Smooth muscle cell (in vitro differentiated cells): ENCODE data around the gene TTC38. TPM values are rescaled to one million over a fixed set of nuclear protein-coding genes. Genes with fewer than 3 reads are reported as not detected.

Experiments used
- DNase-seq: peaks from one replicate; lab custom pipeline; 2025; ENCODE audit not compliant: unreplicated experiment; lab: John Stamatoyannopoulos, UW
- H2AFZ ChIP-seq: fragments of 200-600 bp; sonication (generic); 2 replicates; pipeline ENCODE4 v1.6.0; 2016; ENCODE audit warnings: antibody characterized with exemption, low read depth, mild to moderate bottlenecking
- H3F3A ChIP-seq: fragments of 200-600 bp; sonication (generic); 2 replicates; pipeline ENCODE4 v1.6.0; 2017; ENCODE audit warnings: antibody characterized with exemption, low read depth
- H3K27ac ChIP-seq: fragments of 200-600 bp; sonication (generic); 2 replicates; pipeline ENCODE4 v1.5.1; 2016; ENCODE audit warnings: low read depth, mild to moderate bottlenecking
- H3K27me3 ChIP-seq: fragments of 200-600 bp; sonication (generic); 2 replicates; pipeline ENCODE4 v1.6.1; 2016; ENCODE audit warnings: low read depth, mild to moderate bottlenecking
- H3K36me3 ChIP-seq: fragments of 200-600 bp; sonication (generic); 2 replicates; pipeline ENCODE4 v1.5.1; 2016; ENCODE audit warnings: low read depth
- H3K4me1 ChIP-seq: fragments of 200-600 bp; sonication (generic); 2 replicates; pipeline ENCODE4 v1.5.1; 2016; ENCODE audit warnings: low read depth
- H3K4me2 ChIP-seq: fragments of 200-600 bp; sonication (generic); 2 replicates; pipeline ENCODE4 v1.6.0; 2016; ENCODE audit warnings: mild to moderate bottlenecking
- H3K4me3 ChIP-seq: fragments of 200-600 bp; sonication (generic); 2 replicates; pipeline ENCODE4 v1.5.1; 2016; ENCODE audit warnings: mild to moderate bottlenecking
- H3K79me2 ChIP-seq: fragments of 200-600 bp; sonication (generic); 2 replicates; pipeline ENCODE4 v1.6.0; 2016; ENCODE audit warnings: low read depth, mild to moderate bottlenecking
- H3K9ac ChIP-seq: fragments of 200-600 bp; sonication (generic); 2 replicates; pipeline ENCODE4 v1.6.0; 2016; ENCODE audit warnings: low read depth
- H3K9me3 ChIP-seq: fragments of 200-600 bp; sonication (generic); replicated peaks from 2 replicates; pipeline ENCODE4 v1.5.1; 2016; ENCODE audit warnings: low read depth
- H4K20me1 ChIP-seq: fragments of 200-600 bp; sonication (generic); 2 replicates; pipeline ENCODE4 v1.6.0; 2016; ENCODE audit warnings: low read depth
- CTCF ChIP-seq: fragments of 200-600 bp; sonication (generic); IDR thresholded peaks from 2 replicates; pipeline ENCODE4 v1.5.1; 2017; ENCODE audit warnings: borderline replicate concordance, mild to moderate bottlenecking, antibody characterized with exemption; ENCODE audit not compliant: insufficient read depth, poor library complexity, severe bottlenecking
- WGBS: methylation state at CpG from one replicate; pipeline ENCODE4 v1.1.7; 2016; ENCODE audit warnings: low lambda C conversion rate; 5-methylcytosine and 5-hydroxymethylcytosine counted together
- polyA plus RNA-seq: library from polyadenylated mRNA; unstranded; fragments of >200 nt; fragmentation: Nextera tagmentation; extraction: Ambion mirVana; gene quantifications from 2 replicates; pipeline ENCODE4 v1.2.1, GENCODE V29; 2016
- total RNA-seq: library from RNA; depleted of rRNA; stranded (reverse); fragments of >200 nt; gene quantifications from 2 replicates; pipeline ENCODE4 v1.2.3, GENCODE V29; 2014

The TTC38 gene
- total and polyA plus RNA-seq, 2 experiments from 2014 or later, result 19.6 to 24.4 TPM

- TF ChIP-seq CTCF, result no peak
- peak within 1 kb of the TSS; percentile 88 for H3K9ac ChIP-seq
- peak within 1 kb of the TSS; percentile 95 for H3K4me3 ChIP-seq
- peak; percentile 33 for DNase-seq
- H3K4me1 ChIP-seq, result peaks cover 12% of the 10 kb centered on the region
- H3K27ac ChIP-seq, result peak within 1 kb of the TSS; percentile 88
- H4K20me1 ChIP-seq, result peaks cover 16% of the 10 kb centered on the region
- H3K4me2 ChIP-seq, result peak within 1 kb of the TSS; percentile 95
- peak within 1 kb of the TSS; percentile 99 for H2AFZ ChIP-seq
- no peaks in the 10 kb centered on the region for H3K27me3 ChIP-seq
- H3K36me3 ChIP-seq, result peaks cover 11% of the 10 kb centered on the region
- peaks cover 35% of the 10 kb centered on the region for H3K79me2 ChIP-seq
- no peaks in the 10 kb centered on the region for H3K9me3 ChIP-seq
- peaks cover 8% of the 10 kb centered on the region for H3F3A ChIP-seq
- WGBS, result 2% methylated on average over 89 of the region's 93 CpGs
Measured at GRCh38 chr22:46335201-46336118, 67.7 kb downstream of the TTC38 start, which contains the start of gene TRMU. Gene TRMU, plus strand, starts transcription at chr22:46335714. Its CDS starts 51 bp downstream, at chr22:46335765.

GRCh38 chr22:46336119-46337078 lies 68.6 kb downstream of the TTC38 start:
- H3K36me3 ChIP-seq, result peaks cover 11% of the 10 kb centered on the region
- no peaks in the 10 kb centered on the region for H3K9me3 ChIP-seq
- DNase-seq, result no peak
- peaks cover 20% of the 10 kb centered on the region for H4K20me1 ChIP-seq
- H3K79me2 ChIP-seq, result peaks cover 35% of the 10 kb centered on the region
- H3F3A ChIP-seq, result peaks cover 8% of the 10 kb centered on the region
- peak overlapping the region; percentile 95 for H3K4me2 ChIP-seq
- peak overlapping the region; percentile 88 for H3K9ac ChIP-seq
- TF ChIP-seq CTCF, result no peak
- no peaks in the 10 kb centered on the region for H3K27me3 ChIP-seq
- H3K4me3 ChIP-seq, result peak overlapping the region; percentile 95
- H3K4me1 ChIP-seq, result peaks cover 12% of the 10 kb centered on the region
- WGBS, result 15% methylated on average over 42 of the region's 42 CpGs
- H3K27ac ChIP-seq, result peak overlapping the region; percentile 88
- H2AFZ ChIP-seq, result peak overlapping the region; percentile 99

GRCh38 chr22:46337870-46338269 lies 70.1 kb downstream of the TTC38 start:
- peaks cover 37% of the 10 kb centered on the region for H3K79me2 ChIP-seq
- no peak overlapping the region for H3K27ac ChIP-seq
- no peak for TF ChIP-seq CTCF

More at GRCh38 chr22:46337870-46338269, 70.1 kb downstream of the TTC38 start:
- Histone ChIP-seq H3K9me3 (no peaks in the 10 kb centered on the region), H3K4me2 (no peak overlapping the region), H2AFZ (no peak overlapping the region), H3F3A (peaks cover 8% of the 10 kb centered on the region), H3K27me3 (no peaks in the 10 kb centered on the region), H3K36me3 (peaks cover 17% of the 10 kb centered on the region), H4K20me1 (peaks cover 35% of the 10 kb centered on the region), H3K4me3 (no peak overlapping the region), H3K4me1 (peaks cover 12% of the 10 kb centered on the region), H3K9ac (no peak overlapping the region)
- no peak for DNase-seq
- 94% methylated on average over 9 of the region's 9 CpGs for WGBS
